GM12878 (cell line): ENCODE measurements around the gene ANKRD34A. TPM values are rescaled to one million over a fixed set of nuclear protein-coding genes. Genes with fewer than 3 reads are reported as not detected.

Source experiments
- ATAC-seq: fragments of 200-7000 bp; cut with Tn5 transposase; 3 replicates; pipeline ENCODE4 v1.9.1; 2020; ENCODE audit warnings: mild to moderate bottlenecking, moderate library complexity
- BruUV-seq: library from RNA; stranded (reverse); fragments of 400-500 nt; replicated peaks from 2 replicates; lab custom pipeline; 2021; lab: Mats Ljungman, UMichigan
- CTCF ChIA-PET: fragments of 300-600 bp; sonication (Branson Sonifier 250); formaldehyde crosslinking; extraction: SDS; loops from one replicate; lab custom pipeline; 2021; ENCODE audit warnings: inconsistent platforms; lab: Yijun Ruan, JAX
- POLR2A ChIA-PET: fragments of 350-600 bp; formaldehyde crosslinking; extraction: SDS; loops from one replicate; lab custom pipeline; 2021; ENCODE audit warnings: inconsistent platforms; lab: Charles Lee
- RAD21 ChIA-PET: fragments of 300-600 bp; sonication (Branson Sonifier 250); formaldehyde crosslinking; loops from one replicate; lab custom pipeline; 2023; ENCODE audit warnings: antibody characterized with exemption; ENCODE audit not compliant: unreplicated experiment; lab: Charles Lee
- SMC1A ChIA-PET: fragments of 300-600 bp; sonication (Branson Sonifier 250); formaldehyde crosslinking; loops from one replicate; lab custom pipeline; 2023; ENCODE audit not compliant: unreplicated experiment, uncharacterized antibody; lab: Charles Lee
- DNase-seq: peaks from one replicate; pipeline ENCODE4 v3.0.0-alpha.2; 2011; ENCODE audit warnings: low read depth, low spot score
- FAIRE-seq: peaks from 3 replicates; lab custom pipeline; 2011; peaks lifted over from hg19 to GRCh38; lab: Jason Lieb, UNC
- H2AFZ ChIP-seq: 2 replicates; pipeline ENCODE4 v1.6.0; 2011; ENCODE audit warnings: low read depth, low read length, control low read depth; ENCODE audit not compliant: control insufficient read depth
- H3K27ac ChIP-seq: 2 replicates; pipeline ENCODE4 v1.5.1; 2011; ENCODE audit warnings: control low read depth; ENCODE audit not compliant: control insufficient read depth, insufficient read depth
- H3K27me3 ChIP-seq, 2 experiments: replicated peaks in 1 of 2; 2 replicates each; pipeline versions ENCODE4 v1.6.0 to v1.6.1; 2011; ENCODE audit warnings: low read length in 1 of 2; ENCODE audit not compliant: control insufficient read depth in 2 of 2, insufficient read depth in 2 of 2
- H3K36me3 ChIP-seq, 2 experiments: 2 replicates each; pipeline ENCODE4 v1.5.1; 2011; ENCODE audit warnings: low read length in 1 of 2; ENCODE audit not compliant: control insufficient read depth in 2 of 2, insufficient read depth in 2 of 2
- H3K4me1 ChIP-seq: 2 replicates; pipeline ENCODE4 v1.6.1; 2011; ENCODE audit warnings: mild to moderate bottlenecking, low read length, moderate library complexity, mixed read lengths; ENCODE audit not compliant: control insufficient read depth, insufficient read depth
- H3K4me2 ChIP-seq: 2 replicates; pipeline ENCODE4 v1.6.0; 2011; ENCODE audit warnings: control low read depth; ENCODE audit not compliant: control insufficient read depth, insufficient read depth
- H3K4me3 ChIP-seq: fragments of 200-600 bp; sonication (generic); 2 replicates; pipeline ENCODE4 v1.5.1; 2016
- H3K79me2 ChIP-seq: 2 replicates; pipeline ENCODE4 v1.6.0; 2011; ENCODE audit warnings: low read length; ENCODE audit not compliant: control insufficient read depth, insufficient read depth
- H3K9ac ChIP-seq: 2 replicates; pipeline ENCODE4 v1.8.0; 2011; ENCODE audit warnings: low read length, control low read depth, mixed read lengths; ENCODE audit not compliant: control insufficient read depth, insufficient read depth
- H3K9me3 ChIP-seq: replicated peaks from 3 replicates; pipeline ENCODE4 v1.5.1; 2011; ENCODE audit warnings: mild to moderate bottlenecking, low read length; ENCODE audit not compliant: control insufficient read depth, insufficient read depth
- H4K20me1 ChIP-seq: 2 replicates; pipeline ENCODE4 v1.6.0; 2011; ENCODE audit not compliant: control insufficient read depth, insufficient read depth
- CBX3 ChIP-seq: fragments of 200-600 bp; sonication (generic); IDR thresholded peaks from 2 replicates; pipeline ENCODE4 v1.6.1; 2016; ENCODE audit warnings: low read depth, borderline replicate concordance
- CREB1 ChIP-seq: IDR thresholded peaks from 2 replicates; pipeline ENCODE4 v1.6.1; 2012; ENCODE audit warnings: low read depth, mild to moderate bottlenecking, inconsistent platforms
- EGR1 ChIP-seq, 2 experiments: IDR thresholded peaks; 1 replicate in 1 of 2; 2 replicates in 1 of 2; pipeline ENCODE4 v1.6.1; 2011 to 2012; ENCODE audit warnings: low read depth in 2 of 2, low read length in 2 of 2, borderline replicate concordance in 1 of 2, mild to moderate bottlenecking in 1 of 2, moderate library complexity in 1 of 2
- MEF2B ChIP-seq: fragments of 450-650 bp; IDR thresholded peaks from 2 replicates; pipeline ENCODE4 v1.6.1; 2018; ENCODE audit warnings: mild to moderate bottlenecking, moderate library complexity; ENCODE audit not compliant: partially characterized antibody, poor library complexity, severe bottlenecking
- SMC3 ChIP-seq: IDR thresholded peaks from 2 replicates; pipeline ENCODE4 v1.6.1; 2011; ENCODE audit warnings: low read length, improper control_type of control experiment, borderline replicate concordance
- ZNF24 ChIP-seq: fragments of 450-650 bp; IDR thresholded peaks from 2 replicates; pipeline ENCODE4 v1.6.1; 2017; ENCODE audit warnings: antibody characterized with exemption, mild to moderate bottlenecking
- ZNF622 ChIP-seq: fragments of 450-650 bp; IDR thresholded peaks from 2 replicates; pipeline ENCODE4 v1.6.1; 2017; ENCODE audit warnings: mild to moderate bottlenecking, inconsistent platforms
- WGBS: methylation state at CpG from one replicate; pipeline ENCODE4 v1.1.6; 2016; ENCODE audit warnings: low lambda C conversion rate; ENCODE audit not compliant: insufficient replicate concordance, insufficient coverage; ENCODE audit errors: missing lambda C conversion rate; 5-methylcytosine and 5-hydroxymethylcytosine counted together
- in situ Hi-C: fragments of 300-500 bp; cut with MboI; formaldehyde crosslinking; loops from 9 replicates; pipeline ENCODE4 v1.14.3; 2018; ENCODE audit warnings: mixed read lengths
- intact Hi-C: fragments of 100-400 bp; cut with micrococcal nuclease; formaldehyde crosslinking; loops from one replicate; pipeline ENCODE4 v1.14.2; 2022; ENCODE audit not compliant: unreplicated experiment
- polyA plus RNA-seq, 11 experiments: library from polyadenylated mRNA; depleted of rRNA in 4 of 11; unstranded in 6 of 11; stranded (reverse) in 5 of 11; fragments of >200 nt; fragmentation: Nextera tagmentation in 4 of 11; fragmentation: Illumina TruSeq in 1 of 11; extraction: Ambion mirVana in 4 of 11; extraction: Trizol in 1 of 11; gene quantifications; 1 replicate in 1 of 11; 2 replicates in 10 of 11; pipeline versions ENCODE4 v1.2.1 to v1.2.3, GENCODE V29; 2011 to 2016; ENCODE audit warnings: inconsistent platforms in 2 of 11, missing spikeins in 2 of 11, low read depth in 1 of 11
- total RNA-seq, 4 experiments: library from RNA; depleted of rRNA in 3 of 4; stranded (reverse); fragments of >200 nt in 3 of 4; fragmentation: Illumina TruSeq in 1 of 4; extraction: Trizol in 1 of 4; gene quantifications; 2 replicates each; pipeline versions ENCODE4 v1.2.1 to v1.2.3, GENCODE V29; 2013 to 2021
- TF ChIP-seq, protein P1 (sequence below): fragments of 450-650 bp; IDR thresholded peaks from 2 replicates; pipeline ENCODE4 v1.6.1; 2017; ENCODE audit warnings: mild to moderate bottlenecking, moderate library complexity

Gene ANKRD34A
- total and polyA plus RNA-seq, 10 of the 15 experiments (the other 5 are each of a cell fraction or from before 2014, with no cell fraction given): 0.40 to 3.5 (median 1.6) TPM

DNA sequence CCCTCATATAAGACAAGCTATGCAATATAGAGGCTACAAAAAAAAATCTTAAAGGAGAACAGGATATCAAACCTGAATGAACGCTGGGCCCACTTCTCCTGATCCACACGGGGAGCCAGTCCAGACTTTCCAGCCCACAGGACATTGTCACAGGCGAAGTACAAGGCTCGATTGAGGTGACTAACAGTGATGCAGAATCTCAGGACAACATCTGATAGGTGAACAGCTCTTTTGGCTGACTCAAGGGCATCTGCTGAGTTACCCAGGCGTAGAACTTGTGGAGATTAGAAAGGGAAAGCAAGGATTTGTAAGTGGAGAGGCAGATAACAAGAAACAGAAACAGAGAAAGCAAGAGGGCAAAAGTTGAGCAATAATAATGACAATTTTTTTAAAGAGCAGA lies 47.6 kb downstream of the ANKRD34A start:
- FAIRE-seq (no peak), ATAC-seq (no peak), DNase-seq (no peak)
- no peak overlapping the region for H2AFZ ChIP-seq
- H3K9me3 ChIP-seq: no peaks in the 10 kb centered on the region
- RAD21 ChIA-PET: interaction anchor here (1.5 to 1.8 kb wide), 2 partner anchors 24 to 48 kb away, joined by 4 read pairs; partner anchors contain the start of genes ANKRD34A and POLR3GL
- SMC1A ChIA-PET: interaction anchor here (0.8 to 1.7 kb wide), 4 partner anchors 11 to 61 kb away, joined by 4 read pairs; partner anchors contain the start of genes LIX1L and RBM8A
- no peak overlapping the region for H3K4me2 ChIP-seq
- POLR2A ChIA-PET: interaction anchor here (0.5 to 2.4 kb wide), 4 partner anchors 11 to 73 kb away, joined by 3 to 8 read pairs (median 4); partner anchors contain the start of genes ANKRD34A, POLR3GL and RBM8A
- H4K20me1 ChIP-seq: no peaks in the 10 kb centered on the region
- peaks cover 0 to 8% of the 10 kb centered on the region in 2 experiments; a peak in 2 of 4 replicates for H3K36me3 ChIP-seq
- peaks cover 23% of the 10 kb centered on the region for H3K4me1 ChIP-seq
- peak overlapping the region; percentile 45; the same call in 1 of the 2 replicates for H3K4me3 ChIP-seq
- H3K79me2 ChIP-seq: peaks cover 12% of the 10 kb centered on the region
- in situ Hi-C loops (loop anchor here (5.0 kb wide), 1 partner anchor 59 kb away; the partner anchor contains the start of gene PIAS3), intact Hi-C loops (no loop called here)
- CTCF ChIA-PET: interaction anchor here (0.9 to 1.4 kb wide), 6 partner anchors 9 to 69 kb away, joined by 3 to 7 read pairs (median 4); partner anchors contain the start of gene RBM8A
- H3K9ac ChIP-seq: no peak overlapping the region
- H3K27ac ChIP-seq: no peak overlapping the region
- H3K27me3 ChIP-seq: no peaks in the 10 kb centered on the region
- TF ChIP-seq ZNF24: no peak
- no peak for TF ChIP-seq ZNF622
- TF ChIP-seq CREB1: no peak
- no peak for TF ChIP-seq EGR1 (IDR thresholded peaks at IDR 0.05; ENCODE audit: borderline replicate concordance in 1 of 2, low read depth in 2 of 2, low read length in 2 of 2)
- no peak for TF ChIP-seq SMC3
- TF ChIP-seq, protein P1, sequence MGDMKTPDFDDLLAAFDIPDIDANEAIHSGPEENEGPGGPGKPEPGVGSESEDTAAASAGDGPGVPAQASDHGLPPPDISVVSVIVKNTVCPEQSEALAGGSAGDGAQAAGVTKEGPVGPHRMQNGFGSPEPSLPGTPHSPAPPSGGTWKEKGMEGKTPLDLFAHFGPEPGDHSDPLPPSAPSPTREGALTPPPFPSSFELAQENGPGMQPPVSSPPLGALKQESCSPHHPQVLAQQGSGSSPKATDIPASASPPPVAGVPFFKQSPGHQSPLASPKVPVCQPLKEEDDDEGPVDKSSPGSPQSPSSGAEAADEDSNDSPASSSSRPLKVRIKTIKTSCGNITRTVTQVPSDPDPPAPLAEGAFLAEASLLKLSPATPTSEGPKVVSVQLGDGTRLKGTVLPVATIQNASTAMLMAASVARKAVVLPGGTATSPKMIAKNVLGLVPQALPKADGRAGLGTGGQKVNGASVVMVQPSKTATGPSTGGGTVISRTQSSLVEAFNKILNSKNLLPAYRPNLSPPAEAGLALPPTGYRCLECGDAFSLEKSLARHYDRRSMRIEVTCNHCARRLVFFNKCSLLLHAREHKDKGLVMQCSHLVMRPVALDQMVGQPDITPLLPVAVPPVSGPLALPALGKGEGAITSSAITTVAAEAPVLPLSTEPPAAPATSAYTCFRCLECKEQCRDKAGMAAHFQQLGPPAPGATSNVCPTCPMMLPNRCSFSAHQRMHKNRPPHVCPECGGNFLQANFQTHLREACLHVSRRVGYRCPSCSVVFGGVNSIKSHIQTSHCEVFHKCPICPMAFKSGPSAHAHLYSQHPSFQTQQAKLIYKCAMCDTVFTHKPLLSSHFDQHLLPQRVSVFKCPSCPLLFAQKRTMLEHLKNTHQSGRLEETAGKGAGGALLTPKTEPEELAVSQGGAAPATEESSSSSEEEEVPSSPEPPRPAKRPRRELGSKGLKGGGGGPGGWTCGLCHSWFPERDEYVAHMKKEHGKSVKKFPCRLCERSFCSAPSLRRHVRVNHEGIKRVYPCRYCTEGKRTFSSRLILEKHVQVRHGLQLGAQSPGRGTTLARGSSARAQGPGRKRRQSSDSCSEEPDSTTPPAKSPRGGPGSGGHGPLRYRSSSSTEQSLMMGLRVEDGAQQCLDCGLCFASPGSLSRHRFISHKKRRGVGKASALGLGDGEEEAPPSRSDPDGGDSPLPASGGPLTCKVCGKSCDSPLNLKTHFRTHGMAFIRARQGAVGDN: no peak
- TF ChIP-seq MEF2B: no peak
- no peak for TF ChIP-seq CBX3
- BruUV-seq: no TSS peak
- WGBS: 77% methylated on average over 5 of the region's 5 CpGs
